Osteoblast (primary cell): ENCODE data around the gene CCM2. TPM values are rescaled to one million over a fixed set of nuclear protein-coding genes. Genes with fewer than 3 reads are reported as not detected.

Experiments used
- DNase-seq: peaks from one replicate; pipeline ENCODE4 v3.0.0; 2011; ENCODE audit warnings: low spot score, mixed read lengths; ENCODE audit not compliant: insufficient read length; ENCODE audit errors: missing footprints
- H2AFZ ChIP-seq: 2 replicates; pipeline ENCODE4 v1.6.0; 2011; ENCODE audit warnings: mild to moderate bottlenecking, low read length
- H3K27ac ChIP-seq: 2 replicates; pipeline ENCODE4 v1.5.1; 2011; ENCODE audit warnings: mild to moderate bottlenecking, low read depth, low read length, moderate library complexity
- H3K27me3 ChIP-seq: 2 replicates; pipeline ENCODE4 v1.6.0; 2012; ENCODE audit warnings: mild to moderate bottlenecking, control low read depth, inconsistent platforms, low read length, moderate library complexity; ENCODE audit not compliant: insufficient read depth
- H3K36me3 ChIP-seq: 2 replicates; pipeline ENCODE4 v1.5.1; 2011; ENCODE audit warnings: mild to moderate bottlenecking, low read length, control low read depth, moderate library complexity; ENCODE audit not compliant: insufficient read depth
- H3K4me1 ChIP-seq: 2 replicates; pipeline ENCODE4 v1.5.1; 2011; ENCODE audit warnings: mild to moderate bottlenecking, low read length, control low read depth, moderate library complexity; ENCODE audit not compliant: insufficient read depth
- H3K4me2 ChIP-seq: 2 replicates; pipeline ENCODE4 v1.6.0; 2011; ENCODE audit warnings: mild to moderate bottlenecking, low read length; ENCODE audit not compliant: insufficient read depth
- H3K4me3 ChIP-seq: fragments of 200-600 bp; sonication (generic); 3 replicates; pipeline ENCODE4 v1.5.1; 2012; ENCODE audit warnings: mild to moderate bottlenecking, low read length, inconsistent platforms; ENCODE audit not compliant: insufficient read depth
- H3K79me2 ChIP-seq: 2 replicates; pipeline ENCODE4 v1.6.0; 2012; ENCODE audit warnings: mild to moderate bottlenecking, low read length, control low read depth, inconsistent platforms; ENCODE audit not compliant: insufficient read depth
- H3K9me3 ChIP-seq: 2 replicates; pipeline ENCODE4 v1.5.1; 2011; ENCODE audit warnings: low read depth, low read length, control low read depth
- H4K20me1 ChIP-seq: 2 replicates; pipeline ENCODE4 v1.6.0; 2012; ENCODE audit warnings: mild to moderate bottlenecking, low read length, control low read depth; ENCODE audit not compliant: insufficient read depth
- CTCF ChIP-seq: IDR thresholded peaks from 2 replicates; pipeline ENCODE4 v1.5.1; 2011; ENCODE audit warnings: mild to moderate bottlenecking, low read depth, low read length, moderate library complexity; ENCODE audit errors: extremely low read depth
- total RNA-seq: library from RNA; depleted of rRNA; stranded (reverse); fragments of >200 nt; gene quantifications from 2 replicates; pipeline ENCODE4 v1.2.3, GENCODE V29; 2012

CCM2 gene
- total RNA-seq, 1 donor, result 42.3 TPM

- H3K4me3 ChIP-seq, result no peak overlapping the region
- no peak for DNase-seq
- TF ChIP-seq CTCF, result no peak
- no peaks in the 10 kb centered on the region for H3K9me3 ChIP-seq
- H3K4me1 ChIP-seq, result peaks cover 39% of the 10 kb centered on the region
- no peak overlapping the region for H3K4me2 ChIP-seq
- no peak overlapping the region for H2AFZ ChIP-seq
- H3K27me3 ChIP-seq, result no peaks in the 10 kb centered on the region
- peaks cover 16% of the 10 kb centered on the region for H4K20me1 ChIP-seq
- H3K27ac ChIP-seq, result no peak overlapping the region
- H3K79me2 ChIP-seq, result peaks cover 27% of the 10 kb centered on the region
- H3K36me3 ChIP-seq, result peaks cover 42% of the 10 kb centered on the region
Observed at GRCh38 chr7:44982535-44982923, 17.5 kb upstream of the CCM2 start.

DNA sequence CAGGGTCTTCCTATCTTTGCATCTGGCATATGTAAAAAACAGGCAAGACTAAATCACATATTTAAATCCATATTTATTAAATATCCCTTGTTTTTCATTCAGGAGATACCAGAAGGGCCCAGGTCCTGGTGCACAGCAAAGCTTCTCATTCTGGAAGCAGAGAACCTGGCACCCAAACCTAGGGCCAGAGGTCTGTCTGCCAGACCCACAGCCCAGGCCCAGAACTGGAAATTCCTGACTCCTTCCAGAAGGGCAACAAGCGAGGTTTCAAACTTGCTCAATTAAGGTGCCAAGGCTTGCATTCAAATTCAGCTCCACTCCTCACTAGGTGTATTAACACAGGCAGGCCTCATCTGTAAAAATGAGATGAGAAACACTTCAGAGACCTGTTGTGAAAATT lies 17.0 kb upstream of the CCM2 start:
- Histone ChIP-seq H3K9me3 (no peaks in the 10 kb centered on the region), H3K4me1 (peaks cover 39% of the 10 kb centered on the region), H3K4me2 (no peak overlapping the region), H3K36me3 (peaks cover 42% of the 10 kb centered on the region), H2AFZ (no peak overlapping the region), H3K27ac (no peak overlapping the region), H4K20me1 (peaks cover 16% of the 10 kb centered on the region), H3K4me3 (no peak overlapping the region), H3K27me3 (no peaks in the 10 kb centered on the region), H3K79me2 (peaks cover 27% of the 10 kb centered on the region)
- no peak for DNase-seq
- no peak for TF ChIP-seq CTCF

GRCh38 chr7:44983742-44984477 lies 16.1 kb upstream of the CCM2 start:
- peak overlapping the region; percentile 83 for H3K4me3 ChIP-seq
- no peak overlapping the region for H2AFZ ChIP-seq
- H3K79me2 ChIP-seq, result peaks cover 27% of the 10 kb centered on the region
- no peaks in the 10 kb centered on the region for H3K9me3 ChIP-seq
- H3K27me3 ChIP-seq, result no peaks in the 10 kb centered on the region
- H4K20me1 ChIP-seq, result peaks cover 16% of the 10 kb centered on the region
- H3K27ac ChIP-seq, result no peak overlapping the region
- DNase-seq, result no peak
- peak overlapping the region; percentile 91 for H3K4me2 ChIP-seq
- H3K36me3 ChIP-seq, result peaks cover 42% of the 10 kb centered on the region
- peaks cover 39% of the 10 kb centered on the region for H3K4me1 ChIP-seq
- no peak for TF ChIP-seq CTCF

DNA sequence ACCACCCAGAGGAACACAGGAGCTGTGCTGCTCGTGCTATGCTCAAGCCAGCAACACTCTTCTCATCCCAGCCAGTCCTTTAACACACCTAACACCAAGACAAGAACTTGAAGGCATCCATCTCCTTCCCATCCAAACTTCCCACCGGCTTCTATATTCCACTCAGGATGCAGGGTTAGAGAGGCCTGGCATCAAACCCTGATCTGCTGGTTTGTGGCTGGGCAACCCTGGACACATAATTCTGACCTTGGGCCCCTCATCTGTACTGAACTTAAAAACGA lies 15.6 kb upstream of the CCM2 start:
- peaks cover 39% of the 10 kb centered on the region for H3K4me1 ChIP-seq
- H3K4me2 ChIP-seq, result peak overlapping the region; percentile 91
- no peaks in the 10 kb centered on the region for H3K9me3 ChIP-seq
- H2AFZ ChIP-seq, result no peak overlapping the region
- peaks cover 16% of the 10 kb centered on the region for H4K20me1 ChIP-seq
- DNase-seq, result no peak
- H3K36me3 ChIP-seq, result peaks cover 42% of the 10 kb centered on the region
- H3K27me3 ChIP-seq, result no peaks in the 10 kb centered on the region
- no peak for TF ChIP-seq CTCF
- H3K79me2 ChIP-seq, result peaks cover 27% of the 10 kb centered on the region
- no peak overlapping the region for H3K27ac ChIP-seq
- peak overlapping the region; percentile 83 for H3K4me3 ChIP-seq
